DOHH2 (cell line): ENCODE results near the gene OTOA.

Source experiments
- EZH2phosphoT487 ChIP-seq: fragments of 200-600 bp; sonication (generic); IDR thresholded peaks from 2 replicates; pipeline ENCODE4 v1.6.1; 2017; ENCODE audit warnings: borderline replicate concordance, mild to moderate bottlenecking, antibody characterized with exemption, low read length, moderate library complexity, mixed read lengths
- TF ChIP-seq, protein P1 (sequence below): fragments of 200-600 bp; sonication (generic); IDR thresholded peaks from one replicate; pipeline ENCODE4 v1.5.1; 2014; ENCODE audit warnings: antibody characterized with exemption, mild to moderate bottlenecking, low read depth, low read length; ENCODE audit not compliant: poor library complexity, severe bottlenecking

DNA sequence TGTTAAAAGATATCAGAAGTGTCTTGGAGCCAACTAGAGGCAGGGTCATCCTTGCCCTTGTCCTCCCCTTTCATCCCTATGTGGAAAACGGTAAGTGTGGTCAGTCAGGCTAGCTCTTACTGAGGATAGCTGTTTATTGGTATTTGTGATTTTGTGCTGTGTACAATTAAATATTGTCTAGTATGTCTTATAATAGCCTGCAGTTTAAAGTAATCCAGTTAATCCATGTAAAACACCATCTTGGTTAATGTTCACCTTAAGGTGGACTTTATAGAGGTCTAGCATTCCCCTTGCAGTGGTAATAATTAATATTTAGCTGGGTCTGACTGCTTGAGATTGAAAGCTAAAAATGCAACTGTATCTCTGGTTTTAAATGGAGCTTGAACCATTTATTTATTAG, 38.7 kb upstream of the OTOA start:
- TF ChIP-seq, protein P1, sequence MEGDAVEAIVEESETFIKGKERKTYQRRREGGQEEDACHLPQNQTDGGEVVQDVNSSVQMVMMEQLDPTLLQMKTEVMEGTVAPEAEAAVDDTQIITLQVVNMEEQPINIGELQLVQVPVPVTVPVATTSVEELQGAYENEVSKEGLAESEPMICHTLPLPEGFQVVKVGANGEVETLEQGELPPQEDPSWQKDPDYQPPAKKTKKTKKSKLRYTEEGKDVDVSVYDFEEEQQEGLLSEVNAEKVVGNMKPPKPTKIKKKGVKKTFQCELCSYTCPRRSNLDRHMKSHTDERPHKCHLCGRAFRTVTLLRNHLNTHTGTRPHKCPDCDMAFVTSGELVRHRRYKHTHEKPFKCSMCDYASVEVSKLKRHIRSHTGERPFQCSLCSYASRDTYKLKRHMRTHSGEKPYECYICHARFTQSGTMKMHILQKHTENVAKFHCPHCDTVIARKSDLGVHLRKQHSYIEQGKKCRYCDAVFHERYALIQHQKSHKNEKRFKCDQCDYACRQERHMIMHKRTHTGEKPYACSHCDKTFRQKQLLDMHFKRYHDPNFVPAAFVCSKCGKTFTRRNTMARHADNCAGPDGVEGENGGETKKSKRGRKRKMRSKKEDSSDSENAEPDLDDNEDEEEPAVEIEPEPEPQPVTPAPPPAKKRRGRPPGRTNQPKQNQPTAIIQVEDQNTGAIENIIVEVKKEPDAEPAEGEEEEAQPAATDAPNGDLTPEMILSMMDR: no peak
- TF ChIP-seq EZH2phosphoT487: no peak
